Loucy (cell line): Measurements from ENCODE around the gene SELENBP1.

Experiments
- H2AFZ ChIP-seq: fragments of 200-600 bp; sonication (generic); 2 replicates; pipeline ENCODE4 v1.6.0; 2016; ENCODE audit warnings: antibody characterized with exemption, mild to moderate bottlenecking, low read length, moderate library complexity
- H3F3A ChIP-seq: fragments of 200-600 bp; 2 replicates; pipeline ENCODE4 v1.6.0; 2016; ENCODE audit warnings: antibody characterized with exemption, low read depth, mild to moderate bottlenecking
- H3K27me3 ChIP-seq: fragments of 200-600 bp; sonication (generic); 2 replicates; pipeline ENCODE4 v1.6.1; 2014; ENCODE audit warnings: low read length, mild to moderate bottlenecking; ENCODE audit not compliant: insufficient read depth, poor library complexity, severe bottlenecking
- H3K36me3 ChIP-seq: fragments of 200-600 bp; sonication (generic); 2 replicates; pipeline ENCODE4 v1.6.1; 2016; ENCODE audit warnings: low read length; ENCODE audit not compliant: insufficient read depth
- H3K4me1 ChIP-seq: fragments of 200-600 bp; sonication (generic); 2 replicates; pipeline ENCODE4 v1.5.1; 2014; ENCODE audit warnings: low read length, mild to moderate bottlenecking; ENCODE audit not compliant: insufficient read depth, poor library complexity, severe bottlenecking
- H3K4me2 ChIP-seq: fragments of 200-600 bp; sonication (generic); 2 replicates; pipeline ENCODE4 v1.6.0; 2014; ENCODE audit warnings: antibody characterized with exemption, low read length, low read depth, mild to moderate bottlenecking; ENCODE audit not compliant: poor library complexity, severe bottlenecking
- H3K4me3 ChIP-seq: fragments of 200-600 bp; sonication (generic); 2 replicates; pipeline ENCODE4 v1.5.1; 2014; ENCODE audit warnings: low read length, mild to moderate bottlenecking, mixed read lengths; ENCODE audit not compliant: poor library complexity, severe bottlenecking
- H3K79me2 ChIP-seq: fragments of 200-600 bp; sonication (generic); 2 replicates; pipeline ENCODE4 v1.6.1; 2014; ENCODE audit warnings: low read length; ENCODE audit not compliant: insufficient read depth
- H3K9ac ChIP-seq: fragments of 200-600 bp; sonication (generic); 2 replicates; pipeline ENCODE4 v1.6.0; 2014; ENCODE audit warnings: mild to moderate bottlenecking, low read depth, low read length, moderate library complexity; ENCODE audit not compliant: poor library complexity, severe bottlenecking
- H3K9me2 ChIP-seq: fragments of 200-600 bp; sonication (generic); replicated peaks from 2 replicates; pipeline ENCODE4 v1.6.1; 2016; ENCODE audit warnings: low read depth, low read length, mixed read lengths
- H3K9me3 ChIP-seq: fragments of 200-600 bp; sonication (generic); 2 replicates; pipeline ENCODE4 v1.6.1; 2014; ENCODE audit warnings: mild to moderate bottlenecking, antibody characterized with exemption, low read length, low read depth; ENCODE audit not compliant: insufficient read depth
- H4K20me1 ChIP-seq: fragments of 200-600 bp; sonication (generic); 2 replicates; pipeline ENCODE4 v1.6.0; 2014; ENCODE audit warnings: antibody characterized with exemption, low read length, mild to moderate bottlenecking; ENCODE audit not compliant: insufficient read depth, poor library complexity, severe bottlenecking
- CTCF ChIP-seq: fragments of 200-600 bp; sonication (generic); conservative IDR thresholded peaks from 2 replicates; pipeline ENCODE4 v1.5.1; 2014; ENCODE audit warnings: mild to moderate bottlenecking, antibody characterized with exemption, low read length
- EZH2phosphoT487 ChIP-seq: fragments of 200-600 bp; IDR thresholded peaks from 2 replicates; pipeline ENCODE4 v1.6.1; 2018; ENCODE audit warnings: antibody characterized with exemption, mild to moderate bottlenecking, moderate library complexity, borderline replicate concordance

Gene SELENBP1

GRCh38 chr1:151318975-151319374 lies 53.5 kb downstream of the SELENBP1 start:
- Histone ChIP-seq H3K9me2 (no peaks in the 10 kb centered on the region), H3K27me3 (no peaks in the 10 kb centered on the region), H4K20me1 (peaks cover 3% of the 10 kb centered on the region), H3K4me1 (peaks cover 6% of the 10 kb centered on the region), H3K9ac (no peak overlapping the region), H3K4me3 (no peak overlapping the region), H2AFZ (no peak overlapping the region), H3F3A (no peaks in the 10 kb centered on the region), H3K9me3 (no peaks in the 10 kb centered on the region), H3K79me2 (peaks cover 5% of the 10 kb centered on the region), H3K4me2 (no peak overlapping the region), H3K36me3 (peaks cover 24% of the 10 kb centered on the region; the same call in 1 of the 2 replicates)
- no peak for TF ChIP-seq EZH2phosphoT487
- TF ChIP-seq CTCF: no peak

GRCh38 chr1:151315565-151316235 lies 56.8 kb downstream of the SELENBP1 start:
- H3K79me2 ChIP-seq: peaks cover 1% of the 10 kb centered on the region
- no peak overlapping the region for H2AFZ ChIP-seq
- H3K4me3 ChIP-seq: no peak overlapping the region
- H3K36me3 ChIP-seq: peaks cover 43% of the 10 kb centered on the region; the same call in 1 of the 2 replicates
- no peak overlapping the region for H3K4me2 ChIP-seq
- no peaks in the 10 kb centered on the region for H3K27me3 ChIP-seq
- no peaks in the 10 kb centered on the region for H4K20me1 ChIP-seq
- H3K9ac ChIP-seq: no peak overlapping the region
- H3K9me3 ChIP-seq: no peaks in the 10 kb centered on the region
- no peaks in the 10 kb centered on the region for H3K4me1 ChIP-seq
- H3K9me2 ChIP-seq: no peaks in the 10 kb centered on the region
- TF ChIP-seq CTCF: no peak
- TF ChIP-seq EZH2phosphoT487: no peak
- H3F3A ChIP-seq: no peaks in the 10 kb centered on the region
